Gastroesophageal sphincter (tissue), 3 donors: Measurements from ENCODE around the gene EIF3D.

Experiments used
- EP300 ChIP-seq: sonication (generic); formaldehyde crosslinking; IDR thresholded peaks from one replicate; pipeline ENCODE4 v1.6.1; 2017; ENCODE audit warnings: antibody characterized with exemption, mild to moderate bottlenecking
- POLR2A ChIP-seq, 2 donors: fragments of 450-650 bp; IDR thresholded peaks; one replicate each; pipeline ENCODE4 v1.6.1; 2017; ENCODE audit warnings: antibody characterized with exemption in 2 of 2, mild to moderate bottlenecking in 2 of 2, moderate library complexity in 1 of 2
- POLR2AphosphoS5 ChIP-seq: sonication (generic); formaldehyde crosslinking; IDR thresholded peaks from one replicate; pipeline ENCODE4 v1.6.1; 2017; ENCODE audit warnings: antibody characterized with exemption
- TF ChIP-seq, protein P1 (sequence below), 4 experiments: fragments of 200-600 bp in 2 of 4; fragments of 450-650 bp in 2 of 4; sonication (generic) in 1 of 4; IDR thresholded peaks; one replicate each; pipeline ENCODE4 v1.5.1; 2017 to 2019; ENCODE audit warnings: antibody characterized with exemption in 4 of 4, mild to moderate bottlenecking in 2 of 4, moderate library complexity in 2 of 4

DNA sequence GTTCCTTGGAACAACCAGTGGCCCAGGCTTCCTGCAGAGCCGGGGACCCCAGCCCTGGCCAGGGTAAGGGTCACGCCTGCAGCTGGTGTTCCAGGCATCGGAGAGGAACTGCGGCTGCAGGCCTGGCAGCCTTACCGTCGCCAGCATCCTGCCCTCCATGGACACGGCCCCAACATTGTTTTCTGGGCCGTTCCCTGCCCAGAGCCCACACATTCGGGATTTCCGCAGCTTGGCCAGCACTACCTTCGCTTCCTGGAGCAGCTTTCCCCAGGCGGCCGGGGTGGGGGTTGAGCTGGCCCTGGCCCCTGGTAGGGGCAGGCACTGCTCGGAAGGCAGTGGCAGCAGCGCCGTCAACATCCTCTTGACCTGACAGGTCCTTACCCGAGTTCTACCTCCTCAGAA, 65.2 kb downstream of the EIF3D start:
- TF ChIP-seq, protein P1, sequence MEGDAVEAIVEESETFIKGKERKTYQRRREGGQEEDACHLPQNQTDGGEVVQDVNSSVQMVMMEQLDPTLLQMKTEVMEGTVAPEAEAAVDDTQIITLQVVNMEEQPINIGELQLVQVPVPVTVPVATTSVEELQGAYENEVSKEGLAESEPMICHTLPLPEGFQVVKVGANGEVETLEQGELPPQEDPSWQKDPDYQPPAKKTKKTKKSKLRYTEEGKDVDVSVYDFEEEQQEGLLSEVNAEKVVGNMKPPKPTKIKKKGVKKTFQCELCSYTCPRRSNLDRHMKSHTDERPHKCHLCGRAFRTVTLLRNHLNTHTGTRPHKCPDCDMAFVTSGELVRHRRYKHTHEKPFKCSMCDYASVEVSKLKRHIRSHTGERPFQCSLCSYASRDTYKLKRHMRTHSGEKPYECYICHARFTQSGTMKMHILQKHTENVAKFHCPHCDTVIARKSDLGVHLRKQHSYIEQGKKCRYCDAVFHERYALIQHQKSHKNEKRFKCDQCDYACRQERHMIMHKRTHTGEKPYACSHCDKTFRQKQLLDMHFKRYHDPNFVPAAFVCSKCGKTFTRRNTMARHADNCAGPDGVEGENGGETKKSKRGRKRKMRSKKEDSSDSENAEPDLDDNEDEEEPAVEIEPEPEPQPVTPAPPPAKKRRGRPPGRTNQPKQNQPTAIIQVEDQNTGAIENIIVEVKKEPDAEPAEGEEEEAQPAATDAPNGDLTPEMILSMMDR (IDR thresholded peaks at IDR 0.05) = no peak
- TF ChIP-seq POLR2A (IDR thresholded peaks at IDR 0.05) (no peak), POLR2AphosphoS5 (peak; percentile 52), EP300 (no peak)
